Esophagus squamous epithelium (tissue), 4 donors: ENCODE results near the gene PTPRN.

ENCODE experiments used
- POLR2A ChIP-seq, 4 donors: fragments of 450-650 bp; IDR thresholded peaks; one replicate each; pipeline ENCODE4 v1.6.1; 2017; ENCODE audit warnings: antibody characterized with exemption in 4 of 4, mild to moderate bottlenecking in 4 of 4, moderate library complexity in 3 of 4
- TF ChIP-seq, protein P1 (sequence below), 6 experiments: fragments of 450-650 bp in 4 of 6; fragments of 200-600 bp in 2 of 6; sonication (generic) in 2 of 6; IDR thresholded peaks; one replicate each; pipeline ENCODE4 v1.5.1; 2016 to 2019; ENCODE audit warnings: antibody characterized with exemption in 6 of 6, mild to moderate bottlenecking in 4 of 6, moderate library complexity in 4 of 6

DNA sequence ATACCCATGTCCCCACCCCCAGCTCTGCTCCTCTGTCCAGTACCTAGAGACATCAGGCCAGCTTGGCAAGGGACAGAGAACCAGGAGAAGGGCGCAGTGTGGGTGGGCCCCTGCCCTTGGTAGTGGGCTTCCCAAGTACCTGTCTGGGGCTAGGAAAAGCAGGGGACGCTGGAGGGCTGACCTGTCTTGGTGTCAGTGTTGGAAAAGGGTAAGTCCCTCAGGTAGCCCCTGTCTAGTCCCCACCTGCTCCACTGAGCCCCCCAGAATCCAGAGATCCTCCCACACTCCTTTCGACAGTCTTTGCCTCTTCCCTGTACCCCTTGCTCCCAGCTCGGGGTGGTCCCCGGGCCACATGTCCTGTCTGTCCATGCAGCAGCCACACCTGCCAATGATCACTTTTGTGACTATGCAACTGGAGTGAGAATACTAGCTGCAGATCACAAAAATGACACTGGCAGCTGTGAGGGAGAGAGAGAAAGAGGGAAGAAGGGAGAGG, 15.4 kb downstream of the PTPRN start:
- TF ChIP-seq POLR2A (IDR thresholded peaks at IDR 0.05) = no peak
- TF ChIP-seq, protein P1, sequence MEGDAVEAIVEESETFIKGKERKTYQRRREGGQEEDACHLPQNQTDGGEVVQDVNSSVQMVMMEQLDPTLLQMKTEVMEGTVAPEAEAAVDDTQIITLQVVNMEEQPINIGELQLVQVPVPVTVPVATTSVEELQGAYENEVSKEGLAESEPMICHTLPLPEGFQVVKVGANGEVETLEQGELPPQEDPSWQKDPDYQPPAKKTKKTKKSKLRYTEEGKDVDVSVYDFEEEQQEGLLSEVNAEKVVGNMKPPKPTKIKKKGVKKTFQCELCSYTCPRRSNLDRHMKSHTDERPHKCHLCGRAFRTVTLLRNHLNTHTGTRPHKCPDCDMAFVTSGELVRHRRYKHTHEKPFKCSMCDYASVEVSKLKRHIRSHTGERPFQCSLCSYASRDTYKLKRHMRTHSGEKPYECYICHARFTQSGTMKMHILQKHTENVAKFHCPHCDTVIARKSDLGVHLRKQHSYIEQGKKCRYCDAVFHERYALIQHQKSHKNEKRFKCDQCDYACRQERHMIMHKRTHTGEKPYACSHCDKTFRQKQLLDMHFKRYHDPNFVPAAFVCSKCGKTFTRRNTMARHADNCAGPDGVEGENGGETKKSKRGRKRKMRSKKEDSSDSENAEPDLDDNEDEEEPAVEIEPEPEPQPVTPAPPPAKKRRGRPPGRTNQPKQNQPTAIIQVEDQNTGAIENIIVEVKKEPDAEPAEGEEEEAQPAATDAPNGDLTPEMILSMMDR (IDR thresholded peaks at IDR 0.05) = no peak
